SK-N-SH treated with all-trans-retinoic acid at 6 μM for 48 hours (cell line): ENCODE results near the gene CTNNA3.

ENCODE experiments used
- ATAC-seq: fragments of 200-7000 bp; cut with Tn5 transposase; 3 replicates; pipeline ENCODE4 v1.9.1; 2020; ENCODE audit warnings: mild to moderate bottlenecking, moderate library complexity
- ARNTL ChIP-seq: fragments of 450-650 bp; formaldehyde crosslinking; IDR thresholded peaks from 2 replicates; pipeline ENCODE4 v1.5.0; 2020; ENCODE audit warnings: low read depth, mild to moderate bottlenecking, moderate library complexity, borderline replicate concordance
- BACH2 ChIP-seq: fragments of 250-450 bp; sonication (Bioruptor Pico); IDR thresholded peaks from 2 replicates; pipeline ENCODE4 v1.9.0; 2021; ENCODE audit warnings: mild to moderate bottlenecking, borderline replicate concordance
- CSDC2 ChIP-seq: fragments of 250-450 bp; sonication (Bioruptor Pico); IDR thresholded peaks from 2 replicates; pipeline ENCODE4 v1.5.0; 2020; ENCODE audit warnings: mild to moderate bottlenecking, moderate library complexity
- ESRRG ChIP-seq: fragments of 250-450 bp; sonication (Bioruptor Pico); IDR thresholded peaks from 2 replicates; pipeline ENCODE4 v1.6.1; 2021; ENCODE audit warnings: mild to moderate bottlenecking
- ISL1 ChIP-seq: fragments of 250-450 bp; sonication (Bioruptor Pico); IDR thresholded peaks from 2 replicates; pipeline ENCODE4 v2.1.2; 2022; ENCODE audit warnings: mild to moderate bottlenecking, moderate library complexity
- OSR1 ChIP-seq: fragments of 250-450 bp; sonication (Bioruptor Pico); IDR thresholded peaks from 2 replicates; pipeline ENCODE4 v1.8.0; 2022; ENCODE audit warnings: moderate library complexity, mild to moderate bottlenecking, inconsistent platforms
- PPARA ChIP-seq: fragments of 250-450 bp; sonication (Bioruptor Pico); IDR thresholded peaks from 2 replicates; pipeline ENCODE4 v1.5.0; 2020; ENCODE audit warnings: mild to moderate bottlenecking, borderline replicate concordance
- RARB ChIP-seq: fragments of 250-450 bp; sonication (Bioruptor Pico); IDR thresholded peaks from 2 replicates; pipeline ENCODE4 v1.8.0; 2021; ENCODE audit warnings: mild to moderate bottlenecking, moderate library complexity
- SNAI2 ChIP-seq: fragments of 250-450 bp; sonication (Bioruptor Pico); IDR thresholded peaks from 2 replicates; pipeline ENCODE4 v1.5.0; 2020; ENCODE audit warnings: mild to moderate bottlenecking, moderate library complexity
- TCF4 ChIP-seq: fragments of 250-450 bp; sonication (Bioruptor Pico); IDR thresholded peaks from 2 replicates; pipeline ENCODE4 v1.8.0; 2021; ENCODE audit warnings: mild to moderate bottlenecking, moderate library complexity, borderline replicate concordance
- TOX ChIP-seq: fragments of 250-450 bp; sonication (Bioruptor Pico); IDR thresholded peaks from 2 replicates; pipeline ENCODE4 v1.8.0; 2021; ENCODE audit warnings: mild to moderate bottlenecking, moderate library complexity, borderline replicate concordance
- ZC3H10 ChIP-seq: fragments of 250-450 bp; sonication (Bioruptor Pico); IDR thresholded peaks from 2 replicates; pipeline ENCODE4 v1.5.1; 2021; ENCODE audit warnings: mild to moderate bottlenecking, moderate library complexity
- ZFP3 ChIP-seq: fragments of 250-450 bp; sonication (Bioruptor Pico); IDR thresholded peaks from 2 replicates; pipeline ENCODE4 v1.5.0; 2020; ENCODE audit warnings: mild to moderate bottlenecking, moderate library complexity
- ZFP30 ChIP-seq: fragments of 450-650 bp; formaldehyde crosslinking; IDR thresholded peaks from 2 replicates; pipeline ENCODE4 v1.5.0; 2022; ENCODE audit warnings: mild to moderate bottlenecking, moderate library complexity
- ZNF565 ChIP-seq: fragments of 450-650 bp; formaldehyde crosslinking; conservative IDR thresholded peaks from 2 replicates; pipeline ENCODE4 v1.5.0; 2020; ENCODE audit warnings: low read depth, mild to moderate bottlenecking, moderate library complexity
- ZNF70 ChIP-seq: fragments of 450-650 bp; formaldehyde crosslinking; IDR thresholded peaks from 2 replicates; pipeline ENCODE4 v1.5.0; 2020; ENCODE audit warnings: mild to moderate bottlenecking, moderate library complexity
- ZNF8 ChIP-seq: fragments of 450-650 bp; formaldehyde crosslinking; IDR thresholded peaks from 2 replicates; pipeline ENCODE4 v1.5.0; 2020; ENCODE audit warnings: mild to moderate bottlenecking, moderate library complexity
- TF ChIP-seq, protein P1 (sequence below): fragments of 250-450 bp; sonication (Bioruptor Pico); IDR thresholded peaks from 2 replicates; pipeline ENCODE4 v1.5.1; 2021; ENCODE audit warnings: mild to moderate bottlenecking, moderate library complexity
- TF ChIP-seq, protein P2 (sequence below): fragments of 250-450 bp; sonication (Bioruptor Pico); IDR thresholded peaks from 2 replicates; pipeline ENCODE4 v1.5.0; 2020; ENCODE audit warnings: mild to moderate bottlenecking, moderate library complexity
- TF ChIP-seq, protein P3 (sequence below): fragments of 250-450 bp; sonication (Bioruptor Pico); IDR thresholded peaks from 2 replicates; pipeline ENCODE4 v1.8.0; 2020; ENCODE audit warnings: mild to moderate bottlenecking, moderate library complexity, borderline replicate concordance
- TF ChIP-seq, protein P4 (sequence below): fragments of 250-450 bp; sonication (Bioruptor Pico); IDR thresholded peaks from 2 replicates; pipeline ENCODE4 v1.5.1; 2020; ENCODE audit warnings: low read depth, mild to moderate bottlenecking, moderate library complexity
- TF ChIP-seq, protein P5 (sequence below): fragments of 250-450 bp; sonication (Bioruptor Pico); IDR thresholded peaks from 2 replicates; pipeline ENCODE4 v1.8.0; 2021; ENCODE audit warnings: low read depth, mild to moderate bottlenecking, moderate library complexity, borderline replicate concordance

CTNNA3 gene

DNA sequence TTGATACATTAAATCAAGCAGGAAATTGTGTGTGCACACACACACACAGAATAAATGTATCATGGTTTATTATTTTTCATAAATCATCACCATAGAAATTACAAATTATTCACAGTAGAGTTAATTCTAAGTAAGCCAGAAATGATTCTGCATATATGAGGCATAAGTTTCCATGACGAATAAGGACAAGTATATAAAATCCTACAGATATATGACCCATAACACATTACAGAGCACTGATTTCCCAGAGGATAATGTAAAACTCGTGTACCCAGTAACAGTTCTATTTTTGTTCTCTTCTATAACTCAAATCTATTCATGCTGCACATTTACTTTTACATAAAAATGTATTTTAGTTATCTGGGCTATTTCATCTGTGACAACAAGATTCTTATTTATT lies 600.5 kb downstream of the CTNNA3 start:
- ATAC-seq, result no peak
- TF ChIP-seq, protein P1, sequence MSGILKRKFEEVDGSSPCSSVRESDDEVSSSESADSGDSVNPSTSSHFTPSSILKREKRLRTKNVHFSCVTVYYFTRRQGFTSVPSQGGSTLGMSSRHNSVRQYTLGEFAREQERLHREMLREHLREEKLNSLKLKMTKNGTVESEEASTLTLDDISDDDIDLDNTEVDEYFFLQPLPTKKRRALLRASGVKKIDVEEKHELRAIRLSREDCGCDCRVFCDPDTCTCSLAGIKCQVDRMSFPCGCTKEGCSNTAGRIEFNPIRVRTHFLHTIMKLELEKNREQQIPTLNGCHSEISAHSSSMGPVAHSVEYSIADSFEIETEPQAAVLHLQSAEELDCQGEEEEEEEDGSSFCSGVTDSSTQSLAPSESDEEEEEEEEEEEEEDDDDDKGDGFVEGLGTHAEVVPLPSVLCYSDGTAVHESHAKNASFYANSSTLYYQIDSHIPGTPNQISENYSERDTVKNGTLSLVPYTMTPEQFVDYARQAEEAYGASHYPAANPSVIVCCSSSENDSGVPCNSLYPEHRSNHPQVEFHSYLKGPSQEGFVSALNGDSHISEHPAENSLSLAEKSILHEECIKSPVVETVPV (CRISPR knock-in tag), result no peak
- TF ChIP-seq PPARA (CRISPR knock-in tag) (no peak), ZFP3 (no peak), SNAI2 (CRISPR knock-in tag) (no peak), ISL1 (no peak), CSDC2 (CRISPR knock-in tag) (no peak), ZFP30 (CRISPR knock-in tag) (no peak), ZC3H10 (no peak), RARB (CRISPR knock-in tag) (no peak), ZNF565 (CRISPR knock-in tag) (no peak), ESRRG (CRISPR knock-in tag) (no peak), TCF4 (CRISPR knock-in tag) (no peak), ZNF8 (CRISPR knock-in tag) (no peak), OSR1 (CRISPR knock-in tag) (no peak), TOX (no peak)
- TF ChIP-seq, protein P2, sequence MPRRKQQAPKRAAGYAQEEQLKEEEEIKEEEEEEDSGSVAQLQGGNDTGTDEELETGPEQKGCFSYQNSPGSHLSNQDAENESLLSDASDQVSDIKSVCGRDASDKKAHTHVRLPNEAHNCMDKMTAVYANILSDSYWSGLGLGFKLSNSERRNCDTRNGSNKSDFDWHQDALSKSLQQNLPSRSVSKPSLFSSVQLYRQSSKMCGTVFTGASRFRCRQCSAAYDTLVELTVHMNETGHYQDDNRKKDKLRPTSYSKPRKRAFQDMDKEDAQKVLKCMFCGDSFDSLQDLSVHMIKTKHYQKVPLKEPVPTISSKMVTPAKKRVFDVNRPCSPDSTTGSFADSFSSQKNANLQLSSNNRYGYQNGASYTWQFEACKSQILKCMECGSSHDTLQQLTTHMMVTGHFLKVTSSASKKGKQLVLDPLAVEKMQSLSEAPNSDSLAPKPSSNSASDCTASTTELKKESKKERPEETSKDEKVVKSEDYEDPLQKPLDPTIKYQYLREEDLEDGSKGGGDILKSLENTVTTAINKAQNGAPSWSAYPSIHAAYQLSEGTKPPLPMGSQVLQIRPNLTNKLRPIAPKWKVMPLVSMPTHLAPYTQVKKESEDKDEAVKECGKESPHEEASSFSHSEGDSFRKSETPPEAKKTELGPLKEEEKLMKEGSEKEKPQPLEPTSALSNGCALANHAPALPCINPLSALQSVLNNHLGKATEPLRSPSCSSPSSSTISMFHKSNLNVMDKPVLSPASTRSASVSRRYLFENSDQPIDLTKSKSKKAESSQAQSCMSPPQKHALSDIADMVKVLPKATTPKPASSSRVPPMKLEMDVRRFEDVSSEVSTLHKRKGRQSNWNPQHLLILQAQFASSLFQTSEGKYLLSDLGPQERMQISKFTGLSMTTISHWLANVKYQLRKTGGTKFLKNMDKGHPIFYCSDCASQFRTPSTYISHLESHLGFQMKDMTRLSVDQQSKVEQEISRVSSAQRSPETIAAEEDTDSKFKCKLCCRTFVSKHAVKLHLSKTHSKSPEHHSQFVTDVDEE, result no peak
- TF ChIP-seq, protein P3, sequence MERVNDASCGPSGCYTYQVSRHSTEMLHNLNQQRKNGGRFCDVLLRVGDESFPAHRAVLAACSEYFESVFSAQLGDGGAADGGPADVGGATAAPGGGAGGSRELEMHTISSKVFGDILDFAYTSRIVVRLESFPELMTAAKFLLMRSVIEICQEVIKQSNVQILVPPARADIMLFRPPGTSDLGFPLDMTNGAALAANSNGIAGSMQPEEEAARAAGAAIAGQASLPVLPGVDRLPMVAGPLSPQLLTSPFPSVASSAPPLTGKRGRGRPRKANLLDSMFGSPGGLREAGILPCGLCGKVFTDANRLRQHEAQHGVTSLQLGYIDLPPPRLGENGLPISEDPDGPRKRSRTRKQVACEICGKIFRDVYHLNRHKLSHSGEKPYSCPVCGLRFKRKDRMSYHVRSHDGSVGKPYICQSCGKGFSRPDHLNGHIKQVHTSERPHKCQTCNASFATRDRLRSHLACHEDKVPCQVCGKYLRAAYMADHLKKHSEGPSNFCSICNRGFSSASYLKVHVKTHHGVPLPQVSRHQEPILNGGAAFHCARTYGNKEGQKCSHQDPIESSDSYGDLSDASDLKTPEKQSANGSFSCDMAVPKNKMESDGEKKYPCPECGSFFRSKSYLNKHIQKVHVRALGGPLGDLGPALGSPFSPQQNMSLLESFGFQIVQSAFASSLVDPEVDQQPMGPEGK (CRISPR knock-in tag), result no peak
- TF ChIP-seq, protein P4, sequence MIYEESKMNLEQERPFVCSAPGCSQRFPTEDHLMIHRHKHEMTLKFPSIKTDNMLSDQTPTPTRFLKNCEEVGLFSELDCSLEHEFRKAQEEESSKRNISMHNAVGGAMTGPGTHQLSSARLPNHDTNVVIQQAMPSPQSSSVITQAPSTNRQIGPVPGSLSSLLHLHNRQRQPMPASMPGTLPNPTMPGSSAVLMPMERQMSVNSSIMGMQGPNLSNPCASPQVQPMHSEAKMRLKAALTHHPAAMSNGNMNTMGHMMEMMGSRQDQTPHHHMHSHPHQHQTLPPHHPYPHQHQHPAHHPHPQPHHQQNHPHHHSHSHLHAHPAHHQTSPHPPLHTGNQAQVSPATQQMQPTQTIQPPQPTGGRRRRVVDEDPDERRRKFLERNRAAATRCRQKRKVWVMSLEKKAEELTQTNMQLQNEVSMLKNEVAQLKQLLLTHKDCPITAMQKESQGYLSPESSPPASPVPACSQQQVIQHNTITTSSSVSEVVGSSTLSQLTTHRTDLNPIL (CRISPR knock-in tag), result no peak
- TF ChIP-seq, protein P5, sequence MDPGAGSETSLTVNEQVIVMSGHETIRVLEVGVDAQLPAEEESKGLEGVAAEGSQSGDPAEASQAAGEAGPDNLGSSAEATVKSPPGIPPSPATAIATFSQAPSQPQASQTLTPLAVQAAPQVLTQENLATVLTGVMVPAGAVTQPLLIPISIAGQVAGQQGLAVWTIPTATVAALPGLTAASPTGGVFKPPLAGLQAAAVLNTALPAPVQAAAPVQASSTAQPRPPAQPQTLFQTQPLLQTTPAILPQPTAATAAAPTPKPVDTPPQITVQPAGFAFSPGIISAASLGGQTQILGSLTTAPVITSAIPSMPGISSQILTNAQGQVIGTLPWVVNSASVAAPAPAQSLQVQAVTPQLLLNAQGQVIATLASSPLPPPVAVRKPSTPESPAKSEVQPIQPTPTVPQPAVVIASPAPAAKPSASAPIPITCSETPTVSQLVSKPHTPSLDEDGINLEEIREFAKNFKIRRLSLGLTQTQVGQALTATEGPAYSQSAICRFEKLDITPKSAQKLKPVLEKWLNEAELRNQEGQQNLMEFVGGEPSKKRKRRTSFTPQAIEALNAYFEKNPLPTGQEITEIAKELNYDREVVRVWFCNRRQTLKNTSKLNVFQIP (CRISPR knock-in tag), result no peak

DNA sequence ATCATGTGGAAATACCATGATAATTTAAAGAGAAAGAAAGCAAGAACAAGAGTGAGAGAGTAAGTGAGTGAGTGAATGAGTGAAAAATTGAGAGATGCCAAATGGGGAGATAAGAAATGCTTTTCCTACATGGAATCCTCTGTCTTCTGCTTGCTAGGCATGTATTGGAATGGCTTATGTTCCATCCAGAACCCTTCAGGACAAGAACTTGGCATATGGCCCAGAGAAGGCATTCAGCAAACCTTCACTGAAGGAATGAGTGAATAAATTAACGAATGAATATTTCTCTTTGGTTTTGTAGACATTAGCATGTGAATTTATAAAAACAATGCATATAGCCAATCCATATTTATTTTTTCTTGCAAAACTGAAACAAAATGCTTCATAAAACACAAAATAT lies 608.0 kb downstream of the CTNNA3 start:
- ATAC-seq, result no peak
- TF ChIP-seq ZC3H10 (no peak), ZNF8 (CRISPR knock-in tag) (no peak), SNAI2 (CRISPR knock-in tag) (no peak), ARNTL (CRISPR knock-in tag) (no peak), OSR1 (CRISPR knock-in tag) (no peak), TOX (no peak), CSDC2 (CRISPR knock-in tag) (no peak), ZFP3 (no peak)
- TF ChIP-seq, protein P5 (CRISPR knock-in tag), result no peak

DNA sequence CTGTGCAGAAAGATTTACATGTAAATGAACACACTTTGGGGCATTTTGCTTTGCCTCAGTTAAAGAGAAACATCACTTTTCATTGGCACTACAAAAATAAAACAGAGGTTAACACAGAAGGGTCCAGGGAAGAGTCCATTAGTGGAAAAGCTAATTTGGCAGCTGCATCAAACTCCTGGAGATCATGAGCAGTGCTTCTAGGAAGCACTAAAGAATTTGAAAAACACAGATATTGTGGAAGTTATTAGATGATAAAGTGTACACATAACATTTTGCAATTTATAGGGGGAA lies 608.9 kb downstream of the CTNNA3 start:
- no peak for TF ChIP-seq BACH2 (CRISPR knock-in tag)
- TF ChIP-seq TCF4 (CRISPR knock-in tag), result no peak
- TF ChIP-seq ISL1, result no peak
- no peak for TF ChIP-seq ZNF565 (CRISPR knock-in tag)
- no peak for TF ChIP-seq ZFP30 (CRISPR knock-in tag)
- TF ChIP-seq PPARA (CRISPR knock-in tag), result no peak
- TF ChIP-seq, protein P2, result no peak
- no peak for TF ChIP-seq OSR1 (CRISPR knock-in tag)
- no peak for TF ChIP-seq RARB (CRISPR knock-in tag)
- TF ChIP-seq ZNF70 (CRISPR knock-in tag), result no peak
- ATAC-seq, result no peak
